ENCODE results near the gene JAGN1.
"Not testable (repeated sequence)": the region's sequence is repeated elsewhere in the genome, so short reads cannot be mapped to it uniquely, and the experiment has no call there.

JAGN1 gene

GRCh38 chr3:9867106-9867505, 23.3 kb upstream of the JAGN1 start:
- no peak for DNase-seq (ENCODE audit: low read depth)

- no peak for DNase-seq (ENCODE audit: low read depth)
Observed at GRCh38 chr3:9869955-9870354, 20.5 kb upstream of the JAGN1 start.

GRCh38 chr3:9870978-9871377, 19.4 kb upstream of the JAGN1 start:
- DNase-seq (ENCODE audit: low read depth) = no peak

- DNase-seq (ENCODE audit: low read depth) = not testable (repeated sequence)
Observed at GRCh38 chr3:9872067-9872466, 18.3 kb upstream of the JAGN1 start.

GRCh38 chr3:9875448-9875847, 15.0 kb upstream of the JAGN1 start:
- DNase-seq (ENCODE audit: low read depth) = no peak

- DNase-seq (ENCODE audit: low read depth) = not testable (repeated sequence)
Observed at GRCh38 chr3:9876255-9876654, 14.2 kb upstream of the JAGN1 start.

GRCh38 chr3:9876991-9877390, 13.4 kb upstream of the JAGN1 start:
- DNase-seq (ENCODE audit: low read depth) = no peak

- DNase-seq (ENCODE audit: low read depth) = no peak
Observed at GRCh38 chr3:9878700-9879099, 11.7 kb upstream of the JAGN1 start.

- no peak for DNase-seq (ENCODE audit: low read depth)
Observed at GRCh38 chr3:9879830-9880549, 10.4 kb upstream of the JAGN1 start, which contains the start of gene CIDEC. Gene CIDEC, minus strand, starts transcription at chr3:9880253. Its CDS starts 1,767 bp downstream, at chr3:9878486.

GRCh38 chr3:9881441-9881840, 9.0 kb upstream of the JAGN1 start:
- no peak for DNase-seq (ENCODE audit: low read depth)

- DNase-seq (ENCODE audit: low read depth) = no peak
Observed at GRCh38 chr3:9883706-9884554, 6.5 kb upstream of the JAGN1 start.

- DNase-seq (ENCODE audit: low read depth) = no peak
Observed at GRCh38 chr3:9884555-9885165, 5.8 kb upstream of the JAGN1 start.

GRCh38 chr3:9886328-9886727, 4.1 kb upstream of the JAGN1 start:
- no peak for DNase-seq (ENCODE audit: low read depth)

- DNase-seq (ENCODE audit: low read depth) = no peak
Observed at GRCh38 chr3:9887480-9887879, 2.9 kb upstream of the JAGN1 start.

GRCh38 chr3:9888540-9888939, 1.9 kb upstream of the JAGN1 start:
- DNase-seq (ENCODE audit: low read depth) = no peak

GRCh38 chr3:9889405-9889804, 1.0 kb upstream of the JAGN1 start:
- DNase-seq (ENCODE audit: low read depth) = no peak

- no peak for DNase-seq (ENCODE audit: low read depth)
Observed at GRCh38 chr3:9891072-9891622, 737 bp downstream of the JAGN1 start.

- DNase-seq (ENCODE audit: low read depth) = no peak
Observed at GRCh38 chr3:9893739-9894138, 3.3 kb downstream of the JAGN1 start.

- DNase-seq (ENCODE audit: low read depth) = not testable (repeated sequence)
Observed at GRCh38 chr3:9895715-9896114, 5.3 kb downstream of the JAGN1 start.

GRCh38 chr3:9896755-9897407, 6.5 kb downstream of the JAGN1 start:
- not testable (repeated sequence) for DNase-seq (ENCODE audit: low read depth)

- no peak for DNase-seq (ENCODE audit: low read depth)
Observed at GRCh38 chr3:9897408-9898372, 7.3 kb downstream of the JAGN1 start.
